Choroid plexus epithelial cell (primary cell): Measurements from ENCODE around the gene FNDC1.

Experiments
- DNase-seq: peaks from one replicate; pipeline ENCODE4 v3.0.0-alpha.2; 2010; ENCODE audit warnings: low read depth
- H3K4me3 ChIP-seq: 2 replicates; pipeline ENCODE4 v1.5.1; 2011; ENCODE audit warnings: low read depth, mild to moderate bottlenecking, control low read depth, low read length, moderate library complexity
- CTCF ChIP-seq: conservative IDR thresholded peaks from 2 replicates; pipeline ENCODE4 v1.5.1; 2011; ENCODE audit warnings: low read depth, mild to moderate bottlenecking, control low read depth, inconsistent platforms, low read length, moderate library complexity

Gene FNDC1

GRCh38 chr6:159196430-159196975, 27.3 kb downstream of the FNDC1 start:
- DNase-seq = no peak
- no peak overlapping the region for H3K4me3 ChIP-seq
- TF ChIP-seq CTCF = no peak

GRCh38 chr6:159197251-159197650, 28.1 kb downstream of the FNDC1 start:
- TF ChIP-seq CTCF = no peak
- no peak for DNase-seq
- H3K4me3 ChIP-seq = no peak overlapping the region

GRCh38 chr6:159201336-159201735, 32.1 kb downstream of the FNDC1 start:
- DNase-seq = no peak
- no peak for TF ChIP-seq CTCF
- no peak overlapping the region for H3K4me3 ChIP-seq

GRCh38 chr6:159203304-159204005, 34.3 kb downstream of the FNDC1 start:
- no peak overlapping the region for H3K4me3 ChIP-seq
- no peak for TF ChIP-seq CTCF
- DNase-seq = peak; percentile 93

- TF ChIP-seq CTCF = no peak
- H3K4me3 ChIP-seq = no peak overlapping the region
- DNase-seq = no peak
Measured at GRCh38 chr6:159204605-159205004, 35.4 kb downstream of the FNDC1 start.

GRCh38 chr6:159212028-159212427, 42.8 kb downstream of the FNDC1 start:
- TF ChIP-seq CTCF = no peak
- DNase-seq = peak; percentile 13

GRCh38 chr6:159212525-159213280, 43.5 kb downstream of the FNDC1 start:
- TF ChIP-seq CTCF = no peak
- H3K4me3 ChIP-seq = no peak overlapping the region
- DNase-seq = no peak

More at GRCh38 chr6:159212028-159212427, 42.8 kb downstream of the FNDC1 start:
- H3K4me3 ChIP-seq = no peak overlapping the region
